ENCODE data around the gene BMERB1.

GRCh38 chr16:15598648-15599190, 164.3 kb downstream of the BMERB1 start:
- TF ChIP-seq, protein P1, sequence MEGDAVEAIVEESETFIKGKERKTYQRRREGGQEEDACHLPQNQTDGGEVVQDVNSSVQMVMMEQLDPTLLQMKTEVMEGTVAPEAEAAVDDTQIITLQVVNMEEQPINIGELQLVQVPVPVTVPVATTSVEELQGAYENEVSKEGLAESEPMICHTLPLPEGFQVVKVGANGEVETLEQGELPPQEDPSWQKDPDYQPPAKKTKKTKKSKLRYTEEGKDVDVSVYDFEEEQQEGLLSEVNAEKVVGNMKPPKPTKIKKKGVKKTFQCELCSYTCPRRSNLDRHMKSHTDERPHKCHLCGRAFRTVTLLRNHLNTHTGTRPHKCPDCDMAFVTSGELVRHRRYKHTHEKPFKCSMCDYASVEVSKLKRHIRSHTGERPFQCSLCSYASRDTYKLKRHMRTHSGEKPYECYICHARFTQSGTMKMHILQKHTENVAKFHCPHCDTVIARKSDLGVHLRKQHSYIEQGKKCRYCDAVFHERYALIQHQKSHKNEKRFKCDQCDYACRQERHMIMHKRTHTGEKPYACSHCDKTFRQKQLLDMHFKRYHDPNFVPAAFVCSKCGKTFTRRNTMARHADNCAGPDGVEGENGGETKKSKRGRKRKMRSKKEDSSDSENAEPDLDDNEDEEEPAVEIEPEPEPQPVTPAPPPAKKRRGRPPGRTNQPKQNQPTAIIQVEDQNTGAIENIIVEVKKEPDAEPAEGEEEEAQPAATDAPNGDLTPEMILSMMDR (IDR thresholded peaks at IDR 0.05 in 8 of 11, conservative IDR thresholded peaks at IDR 0.05 in 3 of 11), result no peak
- no peak for TF ChIP-seq POLR2A (IDR thresholded peaks at IDR 0.05)
